Thyroid gland (tissue), 4 donors: ENCODE data around the gene ADIG.

ENCODE experiments used
- CTCF ChIP-seq, 6 experiments: fragments of 200-600 bp in 3 of 6; fragments of 450-650 bp in 3 of 6; sonication (generic) in 3 of 6; IDR thresholded peaks; one replicate each; pipeline ENCODE4 v1.5.1; 2016 to 2019; ENCODE audit warnings: antibody characterized with exemption in 6 of 6, mild to moderate bottlenecking in 2 of 6, inconsistent platforms in 1 of 6, moderate library complexity in 1 of 6
- POLR2A ChIP-seq, 2 donors: fragments of 450-650 bp; IDR thresholded peaks; one replicate each; pipeline ENCODE4 v1.6.1; 2017; ENCODE audit warnings: antibody characterized with exemption in 2 of 2, mild to moderate bottlenecking in 2 of 2, moderate library complexity in 1 of 2

- TF ChIP-seq CTCF (IDR thresholded peaks at IDR 0.05) (no peak), POLR2A (IDR thresholded peaks at IDR 0.05) (no peak)
Measured at GRCh38 chr20:38617830-38618196, 36.8 kb downstream of the ADIG start.
